UCSD-AML1 (cell line): ENCODE results near the gene RASL10A.

Source experiments
- DNase-seq: peaks from one replicate; lab custom pipeline; 2025; ENCODE audit not compliant: unreplicated experiment; lab: John Stamatoyannopoulos, UW

RASL10A gene

DNA sequence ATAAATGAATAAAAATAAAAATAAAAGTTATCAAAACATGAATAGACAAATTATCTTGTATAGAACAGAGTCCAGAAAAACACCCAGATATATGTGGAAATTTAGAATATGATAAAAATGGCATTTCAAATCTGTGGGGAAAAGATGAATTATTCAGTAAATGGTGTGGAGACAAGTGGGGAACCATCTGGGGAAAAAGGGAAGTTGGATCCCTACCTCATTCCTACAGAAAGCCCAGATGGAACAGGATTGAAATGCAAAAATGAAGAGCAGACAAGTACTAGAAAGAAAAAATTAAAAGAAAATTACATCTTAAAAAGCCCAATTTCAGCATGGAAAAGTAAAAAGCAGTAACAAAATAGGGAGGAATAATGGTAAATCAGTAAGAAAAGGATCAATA, 8.1 kb upstream of the RASL10A start:
- no peak for DNase-seq

DNA sequence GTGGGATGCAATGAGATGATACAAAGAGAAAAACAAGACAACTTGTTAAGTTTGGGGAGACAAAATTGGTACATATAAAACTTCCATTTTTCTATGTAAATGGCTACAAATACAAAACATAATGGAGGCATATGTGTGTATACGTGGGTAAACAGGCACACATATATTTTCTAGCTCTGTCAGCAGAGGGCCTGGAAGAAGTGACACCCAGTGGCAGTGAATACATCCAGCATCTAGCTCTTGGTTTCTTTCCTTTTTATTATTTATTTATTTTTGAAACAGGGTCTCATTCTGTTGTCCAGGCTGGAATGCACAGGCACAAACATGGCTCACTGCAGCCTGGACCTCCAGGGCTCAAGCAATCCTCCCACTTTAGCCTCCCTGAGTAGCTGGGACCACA, 5.0 kb upstream of the RASL10A start:
- DNase-seq, result no peak

DNA sequence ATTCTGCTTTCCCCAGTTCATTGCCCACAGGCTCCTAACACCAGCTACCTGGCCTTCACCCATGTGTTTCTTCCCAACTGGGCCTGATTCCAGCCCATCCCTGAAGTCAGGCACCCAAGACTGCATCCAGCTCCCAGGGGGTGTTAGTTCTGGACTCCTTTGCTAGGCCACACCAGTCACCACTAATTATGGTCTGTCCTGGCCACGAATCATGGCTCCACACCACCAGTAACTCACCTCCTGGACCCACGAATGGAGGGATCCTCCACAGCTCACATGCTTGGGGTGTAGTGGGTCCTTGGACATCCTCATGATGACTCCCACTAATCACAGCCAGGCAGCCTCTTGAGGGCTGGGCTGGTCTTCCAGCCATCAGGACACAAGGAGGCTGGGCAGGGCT, 3.6 kb upstream of the RASL10A start:
- DNase-seq, result no peak

DNA sequence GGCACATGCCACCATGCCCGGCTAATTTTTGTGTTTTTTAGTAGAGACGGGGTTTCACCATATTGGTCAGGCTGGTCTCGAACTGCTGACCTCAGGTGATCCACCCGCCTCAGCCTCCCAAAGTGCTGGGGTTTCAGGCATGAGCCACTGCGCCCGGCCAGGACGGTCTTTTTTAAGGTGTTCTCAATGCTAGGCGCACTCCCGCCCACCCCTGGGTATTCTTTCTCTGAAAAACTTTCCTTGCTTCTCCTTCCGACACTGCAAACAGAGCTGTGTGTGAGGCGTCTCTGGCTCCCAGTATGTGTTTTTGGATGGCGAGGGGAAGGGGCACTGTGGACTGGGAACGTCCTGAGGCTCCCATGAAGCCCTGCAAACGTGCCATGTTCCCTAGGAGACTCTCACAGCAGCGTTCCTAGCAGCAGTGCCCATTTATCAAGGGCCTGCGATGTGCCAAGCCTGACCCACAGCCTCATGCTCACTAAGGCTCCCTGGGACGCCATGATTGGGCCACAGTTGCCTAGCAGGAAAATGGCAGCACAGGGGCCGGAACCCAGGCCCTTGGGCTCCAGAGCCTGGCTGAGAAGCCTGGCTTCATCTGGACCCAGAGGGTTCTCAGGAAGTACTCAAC, 2.4 kb upstream of the RASL10A start:
- DNase-seq, result no peak

DNA sequence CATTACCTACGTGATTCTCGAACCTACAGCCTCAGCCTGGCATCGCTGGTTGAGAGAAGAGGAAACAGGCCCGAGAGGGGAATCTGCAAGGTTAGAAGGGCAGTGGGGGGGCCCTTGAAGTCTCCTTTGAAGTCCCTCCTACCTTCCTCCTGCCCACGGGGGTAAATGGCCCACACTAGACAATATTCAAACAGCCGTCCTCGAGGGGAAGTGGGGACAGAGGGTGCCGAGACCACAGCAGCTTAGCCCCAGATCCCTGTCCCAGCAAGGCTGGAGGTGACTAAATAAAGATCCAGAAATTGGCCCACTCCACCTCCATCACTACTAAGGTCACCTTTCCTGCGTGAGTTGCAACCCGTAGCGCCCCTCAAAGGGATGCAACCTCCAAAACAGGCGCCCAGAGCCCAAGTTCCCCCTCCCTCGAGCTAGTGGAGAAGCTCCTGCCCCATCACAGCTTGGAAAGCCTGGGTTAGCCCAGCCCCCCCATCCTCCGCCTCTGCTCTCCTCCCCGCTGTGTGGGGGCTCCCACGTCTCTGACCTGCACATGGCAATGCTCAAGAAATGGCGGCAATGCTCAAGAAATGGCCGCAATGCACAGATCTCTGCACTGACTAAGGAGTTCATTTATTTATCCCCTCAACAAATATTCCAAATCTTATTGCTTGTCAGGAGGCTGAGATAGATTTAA, 788 bp upstream of the RASL10A start:
- DNase-seq, result no peak

DNA sequence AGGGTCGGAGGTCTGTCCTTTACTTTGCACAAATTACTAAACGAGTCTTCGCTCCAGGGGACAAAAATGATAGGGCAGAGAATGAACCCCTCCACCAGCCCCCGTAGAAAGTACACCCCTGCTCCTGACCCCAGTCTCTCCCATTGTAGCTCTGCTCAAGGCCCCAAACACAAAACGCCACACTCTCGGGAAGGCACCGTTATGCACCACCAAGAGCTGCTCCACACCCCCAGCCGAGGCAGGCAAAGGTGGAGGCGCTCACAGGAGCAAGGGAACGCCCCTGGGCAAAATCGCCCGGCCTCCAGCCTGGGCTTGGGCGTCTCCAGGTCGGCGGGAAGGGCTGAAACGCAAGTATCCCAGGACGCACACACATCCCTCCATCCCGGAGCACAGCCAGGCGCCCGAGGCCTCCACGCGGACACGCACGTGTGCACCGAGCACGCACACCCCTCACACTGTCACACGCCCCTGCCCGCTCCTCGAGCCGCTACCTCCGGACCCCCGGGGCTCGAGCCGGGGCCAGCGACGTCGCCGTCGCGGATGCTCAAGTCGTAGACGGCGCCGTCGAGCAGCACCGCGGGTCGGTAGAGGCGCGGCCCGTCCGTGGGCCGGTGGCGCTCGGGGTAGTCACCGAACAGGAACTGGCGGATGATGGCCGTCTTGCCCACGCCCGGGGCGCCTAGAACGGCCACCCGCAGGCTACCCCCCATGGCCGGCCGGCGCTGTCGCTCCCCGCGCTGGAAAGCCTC, 786 bp downstream of the RASL10A start:
- DNase-seq, result peak; percentile 29

DNA sequence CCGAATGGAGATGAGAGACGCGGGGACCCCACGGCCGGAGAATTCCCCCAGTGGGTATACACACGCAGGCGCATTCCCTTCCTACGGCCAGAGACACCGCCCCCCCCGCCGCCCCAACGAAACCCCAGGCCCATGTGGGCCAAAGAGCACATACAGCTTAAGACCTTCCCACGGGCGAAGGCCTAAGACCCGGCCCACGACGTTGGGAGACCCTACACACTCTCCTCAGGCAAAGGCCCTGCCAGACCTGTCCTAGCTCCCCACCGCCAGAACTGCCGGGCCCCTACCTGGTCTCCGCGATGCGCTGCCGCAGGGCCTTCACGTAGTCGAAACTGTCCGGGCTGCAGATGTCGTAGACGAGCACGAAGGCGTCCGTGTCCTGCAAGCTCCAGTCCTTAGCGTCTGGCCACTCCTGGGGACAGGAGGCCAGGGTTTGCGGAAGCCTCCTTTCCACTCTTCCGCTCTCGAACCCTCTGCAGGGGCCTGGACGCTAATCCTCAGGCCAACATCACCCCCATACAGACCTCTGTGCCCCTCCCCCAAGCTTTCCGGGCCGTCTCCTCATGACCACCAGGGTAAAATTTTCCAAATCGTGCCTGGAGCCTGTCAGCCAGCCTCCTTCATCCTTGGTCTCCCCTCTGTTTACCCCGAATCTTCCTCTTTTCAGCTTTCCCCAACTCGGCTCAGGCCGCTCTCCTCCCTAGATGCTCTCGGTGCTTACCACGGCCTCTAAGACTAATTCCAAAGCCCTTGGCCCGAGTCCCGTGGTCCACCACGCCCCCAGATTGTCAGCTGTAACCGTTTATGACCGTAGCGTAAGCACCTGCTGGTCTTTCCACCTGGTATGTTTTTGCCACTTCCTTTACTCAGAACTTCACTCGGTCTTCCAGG, 1.7 kb downstream of the RASL10A start:
- DNase-seq, result no peak

DNA sequence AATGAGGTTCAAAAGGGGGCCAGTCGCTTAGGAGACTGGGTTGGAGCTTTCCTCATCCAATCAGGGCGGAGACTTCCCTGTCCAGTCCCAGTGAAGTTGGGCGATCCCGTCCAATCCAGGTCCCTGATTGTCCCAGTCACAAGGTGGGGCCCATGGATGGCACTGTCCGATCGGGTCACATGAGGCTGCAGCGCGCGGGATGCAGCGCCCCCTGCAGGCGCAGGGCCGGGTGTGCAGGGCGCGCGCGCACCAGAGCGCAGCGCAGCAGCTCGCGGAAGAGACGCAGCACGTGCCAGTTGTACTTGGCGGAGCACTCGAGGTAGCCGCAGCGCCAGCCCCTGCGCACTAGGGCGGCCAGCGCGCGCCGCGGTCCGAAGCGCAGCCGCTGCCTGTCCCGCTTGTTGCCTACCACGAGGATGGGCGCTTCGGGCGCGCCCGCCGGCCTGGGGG, 2.3 kb downstream of the RASL10A start:
- no peak for DNase-seq

DNA sequence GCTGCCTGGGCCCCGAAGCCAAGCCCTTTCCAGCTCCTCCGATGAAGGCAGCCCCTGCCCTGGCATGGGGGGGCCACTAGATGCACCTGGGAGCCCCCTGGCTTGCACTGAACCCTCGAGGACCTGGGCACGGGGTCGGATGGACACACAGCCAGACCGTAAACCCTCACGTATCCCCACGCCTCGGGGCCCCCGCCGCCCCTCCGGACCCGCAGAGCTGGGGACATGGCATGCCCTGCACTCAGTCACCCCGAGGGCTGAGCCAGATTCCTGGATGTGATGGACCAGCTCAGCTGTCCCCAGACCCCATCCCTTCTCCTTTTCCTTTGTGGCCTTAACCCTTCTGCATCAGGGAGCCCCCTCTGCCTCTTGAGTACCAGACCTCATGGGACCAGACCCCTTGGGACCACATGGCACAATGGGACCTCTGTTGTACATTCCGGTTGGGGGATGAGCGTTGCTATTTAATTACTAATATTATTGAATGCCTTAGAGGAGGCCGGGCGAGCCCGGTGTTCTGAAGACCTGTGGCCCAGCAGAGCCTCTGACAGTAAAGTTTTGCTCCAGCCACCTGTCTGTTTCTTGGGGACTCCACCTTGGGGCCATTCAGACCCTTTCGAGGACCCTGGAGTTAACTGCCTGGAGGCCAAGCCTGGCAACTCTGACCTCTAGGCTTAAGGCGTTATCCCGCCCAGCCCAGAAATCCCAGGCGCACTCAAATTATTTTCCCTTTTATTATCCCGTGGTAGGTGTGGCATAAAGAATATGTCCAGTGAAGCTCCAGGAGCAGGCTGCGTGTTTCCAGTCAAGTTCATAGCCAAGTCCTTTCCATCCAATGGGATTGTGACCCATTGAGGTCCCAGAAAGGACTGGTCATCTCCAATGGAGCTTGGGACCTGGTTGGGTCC, 3.0 kb downstream of the RASL10A start:
- no peak for DNase-seq

DNA sequence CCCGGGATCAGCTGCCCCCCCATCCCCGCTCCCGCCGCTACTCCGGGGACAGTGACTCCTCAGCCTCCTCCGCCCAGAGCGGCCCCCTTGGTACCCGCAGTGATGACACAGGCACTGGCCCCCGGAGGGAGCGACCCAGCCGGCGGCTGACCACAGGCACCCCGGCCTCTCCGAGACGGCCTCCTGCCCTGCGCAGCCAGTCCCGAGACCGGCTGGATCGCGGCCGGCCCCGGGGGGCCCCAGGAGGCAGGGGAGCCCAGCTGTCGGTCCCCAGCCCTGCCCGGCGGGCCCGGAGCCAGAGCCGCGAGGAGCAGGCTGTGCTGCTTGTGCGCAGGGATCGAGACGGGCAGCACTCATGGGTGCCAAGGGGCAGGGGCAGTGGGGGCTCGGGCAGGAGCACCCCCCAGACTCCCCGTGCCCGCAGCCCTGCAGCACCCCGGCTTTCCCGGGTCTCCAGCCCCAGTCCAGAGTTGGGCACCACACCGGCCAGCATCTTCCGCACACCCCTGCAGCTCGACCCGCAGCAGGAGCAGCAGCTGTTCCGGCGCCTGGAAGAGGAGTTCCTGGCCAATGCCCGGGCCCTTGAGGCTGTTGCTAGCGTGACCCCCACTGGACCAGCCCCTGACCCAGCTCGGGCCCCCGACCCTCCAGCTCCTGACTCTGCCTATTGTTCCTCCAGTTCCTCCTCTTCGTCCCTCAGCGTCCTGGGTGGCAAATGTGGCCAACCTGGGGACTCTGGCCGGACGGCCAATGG, 3.9 kb downstream of the RASL10A start:
- DNase-seq, result no peak

DNA sequence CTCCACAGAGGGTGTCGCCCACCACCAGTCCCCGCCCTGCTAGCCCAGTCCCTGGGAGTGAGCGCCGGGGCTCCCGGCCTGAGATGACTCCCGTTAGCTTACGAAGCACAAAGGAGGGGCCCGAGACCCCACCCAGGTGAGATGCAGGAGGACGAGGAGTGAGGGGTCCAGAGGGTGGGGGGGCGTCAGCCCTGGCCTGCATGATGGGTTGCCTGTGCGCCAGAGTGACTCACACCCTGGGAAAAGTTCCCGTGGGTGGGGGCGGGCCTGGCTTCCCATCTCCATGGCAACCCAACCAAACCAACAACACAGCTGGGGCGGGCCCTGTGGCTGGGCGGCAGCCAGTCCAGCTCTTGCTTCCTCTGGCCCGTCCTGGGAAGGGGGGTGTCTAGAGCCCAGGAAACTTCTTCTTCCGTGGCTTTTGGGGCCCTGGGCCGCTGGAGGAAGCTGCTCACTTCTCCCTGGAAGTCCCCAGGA, 4.6 kb downstream of the RASL10A start:
- DNase-seq, result peak; percentile 85

DNA sequence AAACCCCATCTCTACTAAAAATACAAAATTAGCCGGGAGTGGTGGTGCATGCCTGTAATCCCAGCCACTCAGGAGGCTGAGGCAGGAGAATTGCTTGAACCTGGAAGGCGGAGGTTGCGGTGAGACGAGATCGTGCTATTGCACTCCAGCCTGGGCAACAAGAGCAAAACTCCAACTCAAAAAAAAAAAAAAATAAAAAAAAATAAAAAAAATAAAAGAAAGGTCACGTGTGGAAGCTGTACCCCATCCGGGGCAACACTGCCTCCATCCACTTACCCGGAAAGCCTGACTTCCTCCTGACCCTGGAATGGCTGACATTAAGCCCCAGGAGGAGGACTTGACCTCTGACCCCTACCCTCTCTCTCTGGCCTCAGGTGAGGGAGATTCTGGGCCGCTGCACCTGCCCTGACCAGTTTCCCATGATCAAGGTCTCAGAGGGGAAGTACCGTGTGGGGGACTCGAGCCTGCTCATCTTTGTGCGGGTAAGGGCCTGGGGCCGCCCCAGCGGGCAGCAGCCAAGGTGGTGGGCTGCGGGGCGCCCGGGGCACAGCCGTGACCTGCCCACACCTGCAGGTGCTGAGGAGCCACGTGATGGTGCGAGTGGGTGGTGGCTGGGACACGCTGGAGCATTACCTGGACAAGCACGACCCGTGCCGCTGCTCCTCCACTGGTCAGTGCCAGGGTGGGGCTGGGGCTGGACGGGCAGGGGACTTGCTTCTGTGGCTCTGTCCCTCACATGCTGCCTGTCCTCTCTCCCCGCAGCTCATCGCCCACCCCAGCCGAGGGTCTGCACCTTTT, 5.2 kb downstream of the RASL10A start:
- no peak for DNase-seq

DNA sequence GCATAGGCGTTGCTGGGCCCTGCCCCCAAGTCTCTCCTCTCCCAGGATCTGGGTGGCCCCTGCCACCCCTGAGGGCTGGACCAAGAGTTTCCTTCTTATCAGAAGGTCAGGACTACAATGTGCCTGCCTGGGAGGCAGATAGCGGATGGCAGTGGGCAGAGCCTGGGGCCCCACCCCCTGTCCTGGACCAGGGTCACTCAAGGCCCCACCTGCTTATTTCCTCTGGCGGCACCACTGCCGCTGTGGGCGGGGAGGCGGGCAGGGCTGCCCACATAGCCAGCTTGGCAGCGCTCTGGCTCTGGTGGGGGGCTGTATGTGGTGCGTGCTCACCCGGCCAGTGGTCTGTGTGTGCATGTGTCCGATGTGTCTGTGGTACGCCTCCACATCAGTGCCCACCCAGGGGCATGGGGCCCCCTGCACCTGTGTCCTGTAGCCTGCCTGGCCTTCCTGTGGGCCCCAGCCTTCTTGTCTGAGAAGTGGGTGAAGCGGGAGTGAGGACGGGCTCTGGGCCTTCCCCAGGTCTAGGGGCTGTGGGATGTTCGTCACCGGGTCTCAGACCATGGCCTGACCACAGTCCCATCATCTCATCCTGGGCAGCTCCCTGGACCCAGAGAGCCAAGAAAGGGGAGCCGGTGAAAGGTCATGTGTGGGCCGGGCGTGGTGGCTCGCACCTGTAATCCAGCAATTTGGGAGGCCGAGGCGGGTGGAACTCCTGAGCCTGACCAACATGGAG, 6.0 kb downstream of the RASL10A start:
- DNase-seq, result no peak

DNA sequence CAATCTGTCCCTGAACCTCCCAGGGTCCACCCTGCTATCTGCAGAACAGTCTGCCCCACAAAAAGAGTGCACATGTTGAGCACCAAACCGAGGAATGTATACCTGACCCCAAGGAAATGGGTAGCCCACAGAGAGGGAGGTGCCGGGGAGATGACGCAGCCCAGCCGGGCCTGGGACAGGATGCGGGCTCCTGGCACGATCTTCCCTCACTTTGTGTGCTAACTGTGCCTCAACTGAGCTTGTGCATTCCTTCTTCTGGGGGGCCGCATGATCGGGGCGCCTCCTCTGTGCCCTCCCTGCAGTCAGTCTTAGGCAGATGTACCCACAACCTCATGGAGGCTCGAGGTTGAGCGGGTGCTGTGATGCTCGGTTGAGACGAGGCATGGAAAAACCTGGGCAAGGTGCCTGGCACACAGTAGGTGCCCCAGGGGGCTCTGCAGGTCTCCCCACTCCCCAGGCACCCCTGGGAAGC, 6.7 kb downstream of the RASL10A start:
- peak; percentile 62 for DNase-seq

DNA sequence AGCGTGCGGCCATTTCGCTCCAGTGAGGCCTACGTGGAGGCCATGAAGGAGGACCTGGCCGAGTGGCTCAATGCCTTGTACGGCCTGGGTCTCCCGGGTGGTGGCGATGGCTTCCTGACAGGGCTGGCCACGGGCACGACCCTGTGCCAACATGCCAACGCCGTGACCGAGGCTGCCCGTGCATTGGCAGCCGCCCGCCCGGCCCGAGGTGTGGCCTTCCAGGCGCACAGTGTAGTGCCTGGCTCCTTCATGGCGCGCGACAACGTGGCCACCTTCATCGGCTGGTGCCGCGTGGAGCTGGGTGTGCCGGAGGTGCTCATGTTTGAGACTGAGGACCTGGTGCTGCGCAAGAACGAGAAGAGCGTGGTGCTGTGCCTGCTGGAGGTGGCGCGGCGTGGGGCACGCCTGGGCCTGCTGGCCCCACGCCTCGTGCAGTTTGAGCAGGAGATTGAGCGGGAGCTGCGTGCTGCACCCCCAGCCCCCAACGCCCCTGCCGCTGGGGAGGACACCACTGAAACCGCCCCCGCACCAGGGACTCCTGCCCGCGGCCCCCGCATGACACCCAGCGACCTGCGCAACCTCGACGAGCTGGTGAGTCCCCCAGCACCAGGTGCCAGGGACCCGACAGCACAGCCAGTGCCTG, 7.2 kb downstream of the RASL10A start:
- DNase-seq, result no peak

DNA sequence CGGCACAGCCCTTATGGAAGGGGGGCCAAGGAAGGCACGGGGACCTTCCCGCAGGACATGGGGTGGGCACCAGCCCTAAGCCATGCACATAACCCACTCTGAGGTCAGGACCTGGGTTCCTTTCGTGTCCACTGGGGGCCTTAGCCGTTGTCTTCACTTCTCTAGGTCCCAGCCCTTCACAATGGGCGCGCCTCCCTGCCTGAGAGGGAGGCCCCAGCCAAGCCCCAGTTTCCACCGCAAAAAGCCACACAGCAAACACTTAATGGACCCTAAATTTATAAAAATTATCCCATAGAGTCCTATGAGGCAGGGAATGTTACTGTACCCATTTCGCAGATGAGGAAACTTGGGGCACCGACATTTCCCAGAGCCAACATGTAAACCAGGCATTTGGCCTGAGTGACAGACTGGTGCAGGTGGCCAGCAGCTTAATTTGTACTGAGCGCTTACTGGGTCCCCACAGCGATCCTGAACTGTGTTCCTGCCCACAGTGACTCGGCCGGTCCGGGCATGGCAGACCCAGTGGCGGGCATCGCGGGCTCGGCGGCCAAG, 7.8 kb downstream of the RASL10A start:
- no peak for DNase-seq
